ENCODE data around the gene NCCRP1. TPM values are rescaled to one million over a fixed set of nuclear protein-coding genes. Genes with fewer than 3 reads are reported as not detected.

The NCCRP1 gene, protein sequence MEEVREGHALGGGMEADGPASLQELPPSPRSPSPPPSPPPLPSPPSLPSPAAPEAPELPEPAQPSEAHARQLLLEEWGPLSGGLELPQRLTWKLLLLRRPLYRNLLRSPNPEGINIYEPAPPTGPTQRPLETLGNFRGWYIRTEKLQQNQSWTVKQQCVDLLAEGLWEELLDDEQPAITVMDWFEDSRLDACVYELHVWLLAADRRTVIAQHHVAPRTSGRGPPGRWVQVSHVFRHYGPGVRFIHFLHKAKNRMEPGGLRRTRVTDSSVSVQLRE
- under 0.01 TPM in 1 of 2 replicates, not detected in the other for total RNA-seq

DNA sequence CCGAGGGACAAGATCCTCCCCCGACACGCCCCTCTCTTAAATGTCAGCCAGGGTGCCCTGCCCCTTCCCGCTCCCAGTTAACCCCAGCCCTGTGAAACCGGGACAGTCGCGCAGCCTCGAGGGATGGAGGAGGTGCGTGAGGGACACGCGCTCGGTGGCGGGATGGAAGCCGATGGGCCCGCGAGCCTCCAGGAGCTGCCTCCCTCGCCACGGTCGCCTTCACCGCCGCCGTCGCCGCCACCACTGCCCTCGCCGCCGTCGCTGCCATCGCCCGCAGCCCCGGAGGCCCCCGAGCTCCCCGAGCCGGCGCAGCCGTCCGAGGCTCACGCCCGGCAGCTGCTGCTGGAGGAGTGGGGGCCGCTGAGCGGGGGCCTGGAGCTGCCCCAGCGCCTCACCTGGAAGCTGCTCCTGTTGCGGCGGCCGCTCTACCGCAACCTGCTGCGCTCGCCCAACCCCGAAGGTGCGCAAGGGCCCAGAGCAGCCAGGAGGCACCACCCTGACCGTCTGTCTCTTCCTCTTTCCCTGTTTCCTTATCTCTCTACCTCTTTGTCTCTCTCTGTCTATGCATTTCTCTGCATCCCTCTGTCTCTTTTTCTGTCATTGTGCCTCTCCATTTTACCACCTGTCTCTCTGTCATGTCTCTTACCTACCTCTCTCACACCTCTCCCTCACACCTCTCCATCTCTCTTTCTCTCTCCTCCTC lies at the start of gene NCCRP1:
Gene NCCRP1, plus strand, starts transcription at position 105 of the 703 bp plus-strand sequence. Its CDS starts 19 bp downstream, at position 124.

DNA sequence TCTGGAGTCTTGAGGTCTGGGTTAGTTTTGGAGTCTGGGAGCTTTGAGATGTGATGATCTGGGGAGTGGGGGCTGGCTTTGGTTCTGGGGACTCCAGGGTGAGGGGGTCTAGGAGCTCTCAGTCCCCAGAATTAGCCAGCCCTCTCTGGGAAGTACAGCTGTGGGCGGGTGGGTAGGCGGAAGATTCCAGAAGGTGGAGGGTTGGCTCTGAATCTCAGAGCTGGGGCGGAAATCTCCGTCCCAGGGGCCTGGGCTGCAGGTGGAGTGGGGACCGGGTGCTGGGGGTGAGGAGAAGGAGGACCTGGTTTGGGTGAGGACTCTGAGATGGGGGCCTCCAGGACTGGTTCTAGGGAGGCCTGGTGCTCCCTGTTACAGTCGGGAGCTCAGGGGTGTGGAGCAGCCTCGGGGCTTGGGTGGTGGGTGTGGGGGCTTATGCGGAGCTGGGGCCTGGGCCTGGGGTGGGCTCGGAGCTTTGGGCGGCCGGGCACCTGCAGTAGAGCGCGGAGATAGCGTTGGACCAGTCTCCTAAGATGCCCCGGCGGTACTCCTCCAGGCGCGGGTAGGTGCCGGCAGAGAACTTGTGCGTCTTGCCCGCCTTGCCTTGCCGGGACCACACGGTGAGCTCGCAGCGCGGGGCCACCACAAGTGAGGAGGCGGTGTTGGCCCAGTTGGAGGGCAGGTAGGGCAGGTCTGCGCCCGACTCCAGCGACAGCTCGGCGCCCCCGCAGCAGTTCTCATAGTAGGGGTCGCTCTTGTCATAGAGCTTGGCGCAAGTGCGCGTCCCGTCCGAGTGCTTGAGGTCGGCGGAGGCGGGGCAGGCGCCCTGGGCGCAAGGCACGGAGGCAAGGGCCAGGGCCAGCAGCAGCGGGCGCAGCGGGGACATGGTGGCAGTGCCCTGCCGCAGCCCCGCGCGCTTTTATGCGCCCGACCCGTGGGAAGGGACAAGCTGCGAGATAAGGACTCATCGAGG lies 6.9 kb downstream of the NCCRP1 start, which contains the start of gene SYCN:
Gene SYCN, minus strand, starts transcription at position 892 of the 970 bp plus-strand sequence. Its CDS starts 9 bp downstream, at position 883.

DNA sequence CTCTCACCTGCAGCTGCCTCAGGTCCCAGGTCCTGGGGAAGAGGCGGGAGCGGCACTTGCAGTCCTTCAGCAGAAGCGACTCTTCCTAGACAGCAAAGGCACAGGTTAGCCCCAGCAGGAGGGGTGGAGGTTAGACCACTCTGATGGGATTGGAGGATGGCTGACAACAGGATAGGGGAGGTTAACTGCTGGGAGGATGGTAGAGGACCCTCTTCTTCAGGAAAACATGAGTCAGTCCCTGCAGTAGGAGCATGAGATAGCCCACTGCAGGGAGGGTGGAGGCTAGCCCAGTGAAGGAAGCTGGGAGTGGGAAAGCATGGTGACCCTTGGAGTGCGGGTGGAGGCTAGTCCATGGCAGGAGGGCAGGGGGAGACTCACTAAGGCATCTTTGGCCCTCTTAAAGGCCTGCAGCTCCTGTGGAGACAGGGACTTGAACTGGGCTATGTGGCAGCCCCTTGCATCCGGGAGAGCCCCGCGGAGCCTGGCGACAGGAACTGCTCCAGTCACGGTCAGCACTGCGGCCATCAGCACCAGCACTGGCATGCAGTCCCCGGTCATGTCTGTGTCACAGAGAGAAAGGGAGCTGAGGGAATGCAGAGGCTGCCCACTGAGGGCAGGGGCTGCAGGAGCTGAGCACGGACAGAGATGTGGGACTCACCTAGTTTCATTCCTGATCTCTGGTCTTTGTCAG lies 47.8 kb downstream of the NCCRP1 start, which contains the start of gene IFNL3:
Gene IFNL3, minus strand, starts transcription at position 597 of the 691 bp plus-strand sequence. Its CDS starts 39 bp downstream, at position 558.

DNA sequence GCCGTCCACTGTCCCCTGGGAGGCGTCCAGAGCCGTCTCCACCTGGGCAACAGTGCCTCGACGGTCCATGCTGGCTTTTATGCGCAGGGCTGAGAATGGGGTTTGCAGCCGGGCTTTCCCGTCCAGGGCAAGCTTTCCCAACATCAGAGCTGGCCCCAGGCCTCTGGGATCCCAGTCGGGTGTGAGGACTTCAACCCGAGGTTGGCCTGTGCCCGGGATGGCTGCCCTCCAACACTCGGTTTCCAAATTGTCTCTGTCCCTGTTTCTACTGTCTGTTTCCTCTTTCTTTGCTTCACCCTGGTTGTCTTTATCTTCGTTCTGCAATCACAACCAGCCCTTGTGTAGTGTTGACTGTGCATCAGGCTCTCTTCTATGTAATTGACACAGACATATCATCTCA lies 52.0 kb downstream of the NCCRP1 start, which contains the start of gene IFNL4:
Gene IFNL4, minus strand, starts transcription at position 51 of the 400 bp plus-strand sequence.

Other genes starting within 250 kb of the NCCRP1 start
- 28.1 and 49.3 TPM in 2 replicates for gene FBXO17, start 221.2 kb upstream of the NCCRP1 start, total RNA-seq
- gene FBXO27, start 164.4 kb upstream of the NCCRP1 start, total RNA-seq = 0.58 and 7.4 TPM in 2 replicates
- under 0.01 and 0.15 TPM in 2 replicates for gene ACP7, start 112.6 kb upstream of the NCCRP1 start, total RNA-seq
- gene PAK4, start 71.2 kb upstream of the NCCRP1 start, total RNA-seq = 7.8 and 11.8 TPM in 2 replicates
- not detected in 2 replicates for gene SYCN, start 7.3 kb downstream of the NCCRP1 start, total RNA-seq
- gene IFNL3, start 48.0 kb downstream of the NCCRP1 start, total RNA-seq = not detected in 2 replicates
- not detected in 2 replicates for gene IFNL4, start 51.9 kb downstream of the NCCRP1 start, total RNA-seq
- gene IFNL2, start 71.4 kb downstream of the NCCRP1 start, total RNA-seq = not detected in 2 replicates
- gene IFNL1, start 99.4 kb downstream of the NCCRP1 start, total RNA-seq = not detected in 2 replicates
- 0.15 and 0.50 TPM in 2 replicates for gene LRFN1, start 123.9 kb downstream of the NCCRP1 start, total RNA-seq
- gene GMFG, start 139.1 kb downstream of the NCCRP1 start, total RNA-seq = not detected in 2 replicates
- gene SAMD4B, start 145.5 kb downstream of the NCCRP1 start, total RNA-seq = 68.4 and 109 TPM in 2 replicates
- gene PAF1, start 194.1 kb downstream of the NCCRP1 start, total RNA-seq = 36.2 and 42.3 TPM in 2 replicates
- 17.9 and 34.4 TPM in 2 replicates for gene MED29, start 194.4 kb downstream of the NCCRP1 start, total RNA-seq
- gene ZFP36, start 209.9 kb downstream of the NCCRP1 start, total RNA-seq = 7.3 and 8.8 TPM in 2 replicates
- 13.1 and 25.5 TPM in 2 replicates for gene PLEKHG2, start 215.7 kb downstream of the NCCRP1 start, total RNA-seq
- gene RPS16, start 239.0 kb downstream of the NCCRP1 start, total RNA-seq = 127 and 236 TPM in 2 replicates
- 54.5 and 81.5 TPM in 2 replicates for gene SUPT5H, start 248.6 kb downstream of the NCCRP1 start, total RNA-seq

Measured in smooth muscle cell of trachea (primary cell).